ENCODE measurements around the gene GATAD2B.

The GATAD2B gene

DNA sequence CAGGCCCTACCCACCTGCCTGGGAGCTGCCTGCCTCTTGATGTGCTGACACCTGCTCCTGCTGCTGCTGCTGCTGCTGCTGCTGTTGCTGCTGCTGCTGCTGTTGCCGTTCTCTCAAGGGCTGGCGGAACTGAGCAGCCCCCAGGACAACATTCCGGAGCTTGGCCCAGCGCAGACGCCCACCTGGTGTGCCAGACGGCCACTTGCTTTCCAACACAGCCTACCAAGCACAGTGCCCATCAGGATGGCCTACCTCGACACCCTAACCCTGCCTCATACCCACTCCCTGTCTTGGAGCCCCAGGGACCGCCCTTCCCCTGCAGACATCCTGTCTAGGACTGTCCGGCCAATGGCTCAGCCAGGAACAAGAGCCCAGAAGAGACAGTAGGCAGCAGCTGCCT lies 12.0 kb upstream of the GATAD2B start:
- H4K91ac ChIP-seq (ENCODE audit: low read depth, low read length), result no peak overlapping the region
- H3K14ac ChIP-seq (ENCODE audit: low read length), result no peak overlapping the region
- no peak overlapping the region for H2AK5ac ChIP-seq (ENCODE audit: low read length)
- H3K27ac ChIP-seq (ENCODE audit: low read depth, low read length), result no peak overlapping the region
- WGBS (ENCODE audit: extremely low coverage, insufficient coverage, insufficient read length), result no CpG with 5 or more reads among the region's 9 CpGs
- H3K4me1 ChIP-seq (ENCODE audit: control insufficient read depth in 1 of 2, insufficient read depth in 2 of 2, low read length in 2 of 2), result no peaks in the 10 kb centered on the region
- H3K79me2 ChIP-seq (ENCODE audit: control insufficient read depth, insufficient read depth, low read length, poor library complexity), result no peaks in the 10 kb centered on the region
- H4K12ac ChIP-seq (ENCODE audit: low read depth, low read length), result no peak overlapping the region
- no peak for DNase-seq
- peaks cover 73 to 75% of the 10 kb centered on the region in 2 experiments for H3K36me3 ChIP-seq (ENCODE audit: control insufficient read depth in 1 of 2, insufficient read depth in 2 of 2, low read length in 2 of 2)
- H3K9ac ChIP-seq (ENCODE audit: low read length), result no peak overlapping the region
- no peak overlapping the region for H3K4me3 ChIP-seq (ENCODE audit: low read depth, low read length)
- no peak overlapping the region for H3K18ac ChIP-seq (ENCODE audit: low read length)
- H2BK5ac ChIP-seq (ENCODE audit: low read depth, low read length, poor library complexity), result no peak overlapping the region
- H3K4me2 ChIP-seq (ENCODE audit: low read length), result no peak overlapping the region
- H2BK120ac ChIP-seq (ENCODE audit: insufficient read depth, low read length, poor library complexity), result no peak overlapping the region
- H3K23ac ChIP-seq (ENCODE audit: low read length), result no peak overlapping the region
- H3K4ac ChIP-seq (ENCODE audit: low read depth, low read length), result no peak overlapping the region
- no peaks in the 10 kb centered on the region for H3K27me3 ChIP-seq (ENCODE audit: insufficient read depth, low read length)
- no peak overlapping the region for H2AFZ ChIP-seq (ENCODE audit: insufficient read depth, low read length, poor library complexity)
- no peaks in the 10 kb centered on the region for H3K79me1 ChIP-seq (ENCODE audit: low read length)
- H2BK12ac ChIP-seq (ENCODE audit: low read length), result no peak overlapping the region
- H3K9me3 ChIP-seq (ENCODE audit: insufficient read depth, low read depth, low read length), result peaks cover 2% of the 10 kb centered on the region
- H4K8ac ChIP-seq (ENCODE audit: low read depth, low read length), result no peak overlapping the region

DNA sequence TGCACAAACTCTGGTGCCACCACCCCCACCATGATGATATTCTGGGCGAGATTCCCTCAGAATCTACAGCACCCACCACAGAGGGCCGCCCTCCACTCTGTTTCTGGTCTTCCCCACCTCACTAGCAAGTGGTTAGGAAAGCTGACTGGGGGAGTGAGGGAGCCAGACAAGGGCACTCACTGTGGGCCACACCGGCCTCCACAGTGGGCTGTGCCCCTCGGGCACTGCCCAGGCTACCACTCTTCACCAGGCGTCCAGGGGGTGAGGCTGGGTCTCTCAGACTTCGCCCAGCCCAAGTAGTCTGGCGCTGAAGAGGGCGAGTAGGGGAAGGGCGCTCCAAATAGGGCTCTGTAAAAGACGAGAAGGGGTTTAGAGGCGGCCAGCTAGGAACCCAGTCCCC lies 11.2 kb upstream of the GATAD2B start:
- Histone ChIP-seq H2AFZ (ENCODE audit: insufficient read depth, low read length, poor library complexity) (no peak overlapping the region), H3K4me3 (ENCODE audit: low read depth, low read length) (no peak overlapping the region), H3K9me3 (ENCODE audit: insufficient read depth, low read depth, low read length) (peaks cover 2% of the 10 kb centered on the region), H2BK5ac (ENCODE audit: low read depth, low read length, poor library complexity) (no peak overlapping the region), H3K9ac (ENCODE audit: low read length) (no peak overlapping the region), H3K79me1 (ENCODE audit: low read length) (no peaks in the 10 kb centered on the region), H4K91ac (ENCODE audit: low read depth, low read length) (no peak overlapping the region), H4K12ac (ENCODE audit: low read depth, low read length) (no peak overlapping the region), H3K23ac (ENCODE audit: low read length) (no peak overlapping the region), H4K8ac (ENCODE audit: low read depth, low read length) (no peak overlapping the region), H2BK12ac (ENCODE audit: low read length) (no peak overlapping the region), H2BK120ac (ENCODE audit: insufficient read depth, low read length, poor library complexity) (no peak overlapping the region), H3K79me2 (ENCODE audit: control insufficient read depth, insufficient read depth, low read length, poor library complexity) (no peaks in the 10 kb centered on the region), H3K4ac (ENCODE audit: low read depth, low read length) (no peak overlapping the region), H3K4me2 (ENCODE audit: low read length) (no peak overlapping the region), H2AK5ac (ENCODE audit: low read length) (no peak overlapping the region), H3K4me1 (ENCODE audit: control insufficient read depth in 1 of 2, insufficient read depth in 2 of 2, low read length in 2 of 2) (no peaks in the 10 kb centered on the region), H3K14ac (ENCODE audit: low read length) (no peak overlapping the region), H3K27ac (ENCODE audit: low read depth, low read length) (no peak overlapping the region), H3K18ac (ENCODE audit: low read length) (no peak overlapping the region), H3K27me3 (ENCODE audit: insufficient read depth, low read length) (no peaks in the 10 kb centered on the region), H3K36me3 (ENCODE audit: control insufficient read depth in 1 of 2, insufficient read depth in 2 of 2, low read length in 2 of 2) (peaks cover 69 to 71% of the 10 kb centered on the region in 2 experiments)
- WGBS (ENCODE audit: extremely low coverage, insufficient coverage, insufficient read length), result no CpG with 5 or more reads among the region's 11 CpGs
- DNase-seq, result no peak

DNA sequence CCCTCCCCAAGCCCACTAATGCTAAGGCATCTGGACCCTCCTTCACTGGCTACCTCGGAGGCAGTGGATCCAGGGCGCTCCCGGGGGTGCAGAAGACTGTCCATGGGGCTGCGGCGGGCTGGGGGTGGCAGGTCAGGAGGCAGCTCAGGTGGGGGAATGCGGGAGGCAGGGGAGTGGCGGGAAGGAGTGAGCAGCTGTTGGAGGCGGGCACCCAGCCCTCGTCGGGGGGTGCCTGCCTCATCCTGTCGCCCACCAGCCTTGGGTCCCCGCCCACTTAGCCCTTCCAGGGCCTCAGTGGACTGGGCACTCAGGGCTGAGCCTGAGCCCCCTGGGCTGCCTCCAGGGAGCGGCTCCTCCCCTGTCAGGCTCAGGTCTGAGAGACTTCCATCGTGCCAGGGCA lies 10.7 kb upstream of the GATAD2B start:
- no peak overlapping the region for H4K8ac ChIP-seq (ENCODE audit: low read depth, low read length)
- no peak overlapping the region for H3K4ac ChIP-seq (ENCODE audit: low read depth, low read length)
- no peak overlapping the region for H3K18ac ChIP-seq (ENCODE audit: low read length)
- H3K4me1 ChIP-seq (ENCODE audit: control insufficient read depth in 1 of 2, insufficient read depth in 2 of 2, low read length in 2 of 2), result no peaks in the 10 kb centered on the region
- H3K79me2 ChIP-seq (ENCODE audit: control insufficient read depth, insufficient read depth, low read length, poor library complexity), result no peaks in the 10 kb centered on the region
- no peak overlapping the region for H3K9ac ChIP-seq (ENCODE audit: low read length)
- H3K4me3 ChIP-seq (ENCODE audit: low read depth, low read length), result no peak overlapping the region
- H3K27ac ChIP-seq (ENCODE audit: low read depth, low read length), result no peak overlapping the region
- WGBS (ENCODE audit: extremely low coverage, insufficient coverage, insufficient read length), result no CpG with 5 or more reads among the region's 14 CpGs
- no peak overlapping the region for H2AFZ ChIP-seq (ENCODE audit: insufficient read depth, low read length, poor library complexity)
- no peak overlapping the region for H2BK120ac ChIP-seq (ENCODE audit: insufficient read depth, low read length, poor library complexity)
- DNase-seq, result no peak
- no peak overlapping the region for H3K23ac ChIP-seq (ENCODE audit: low read length)
- no peak overlapping the region for H2BK5ac ChIP-seq (ENCODE audit: low read depth, low read length, poor library complexity)
- H2BK12ac ChIP-seq (ENCODE audit: low read length), result no peak overlapping the region
- no peak overlapping the region for H2AK5ac ChIP-seq (ENCODE audit: low read length)
- no peaks in the 10 kb centered on the region for H3K27me3 ChIP-seq (ENCODE audit: insufficient read depth, low read length)
- H3K14ac ChIP-seq (ENCODE audit: low read length), result no peak overlapping the region
- peaks cover 66 to 68% of the 10 kb centered on the region in 2 experiments for H3K36me3 ChIP-seq (ENCODE audit: control insufficient read depth in 1 of 2, insufficient read depth in 2 of 2, low read length in 2 of 2)
- peaks cover 2% of the 10 kb centered on the region for H3K9me3 ChIP-seq (ENCODE audit: insufficient read depth, low read depth, low read length)
- no peaks in the 10 kb centered on the region for H3K79me1 ChIP-seq (ENCODE audit: low read length)
- no peak overlapping the region for H4K91ac ChIP-seq (ENCODE audit: low read depth, low read length)
- no peak overlapping the region for H3K4me2 ChIP-seq (ENCODE audit: low read length)
- no peak overlapping the region for H4K12ac ChIP-seq (ENCODE audit: low read depth, low read length)

DNA sequence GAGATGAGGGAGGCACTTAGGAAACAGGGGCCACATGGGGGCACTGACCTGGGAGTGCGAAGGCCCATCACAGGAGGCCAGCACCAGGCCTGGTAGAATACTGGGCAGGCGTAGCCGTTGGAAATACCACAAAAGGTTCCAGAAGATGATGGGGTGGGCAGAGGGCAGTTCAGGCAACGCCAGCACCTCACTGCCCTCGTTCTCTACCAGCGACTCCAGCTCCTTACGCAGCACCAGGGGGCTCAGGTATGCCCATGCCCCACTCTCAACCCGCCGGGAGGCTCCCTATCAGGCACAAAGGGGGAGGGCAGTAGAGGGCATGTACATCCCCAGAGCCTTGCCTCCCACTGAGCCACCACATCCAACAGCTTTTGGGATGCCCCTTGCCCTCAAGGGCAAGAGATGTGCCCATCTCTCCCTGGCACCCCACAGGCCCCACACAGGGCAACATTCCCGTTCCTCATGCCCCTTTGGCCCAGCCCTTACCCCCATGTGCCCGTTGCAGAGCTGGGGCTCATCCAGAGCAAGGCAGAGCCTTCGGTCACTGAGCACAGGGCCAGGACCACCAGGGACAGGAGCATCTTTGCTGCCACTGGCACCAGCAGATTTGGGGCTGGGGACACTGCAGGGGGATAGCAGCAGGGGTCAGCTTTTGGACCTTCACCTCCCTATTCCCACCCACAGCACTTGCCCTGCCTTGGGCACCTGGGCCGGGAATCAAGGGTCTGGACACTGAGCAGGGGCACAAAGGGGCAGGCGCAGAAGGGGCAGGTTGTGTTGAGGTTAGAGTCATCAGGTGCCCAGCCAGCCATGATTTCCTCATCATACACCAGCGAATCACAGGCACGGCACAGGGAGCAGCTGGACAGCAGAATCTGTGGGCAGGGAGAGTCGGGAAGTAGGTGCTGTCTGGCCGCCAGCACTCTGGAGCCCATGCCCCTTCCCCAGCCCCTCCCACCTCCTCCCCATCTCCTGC lies 9.7 kb upstream of the GATAD2B start:
- H3K9ac ChIP-seq (ENCODE audit: low read length), result no peak overlapping the region
- no peak overlapping the region for H3K23ac ChIP-seq (ENCODE audit: low read length)
- H2AK5ac ChIP-seq (ENCODE audit: low read length), result no peak overlapping the region
- no peaks in the 10 kb centered on the region for H3K27me3 ChIP-seq (ENCODE audit: insufficient read depth, low read length)
- no peak for DNase-seq
- peaks cover 60 to 63% of the 10 kb centered on the region in 2 experiments for H3K36me3 ChIP-seq (ENCODE audit: control insufficient read depth in 1 of 2, insufficient read depth in 2 of 2, low read length in 2 of 2)
- H4K8ac ChIP-seq (ENCODE audit: low read depth, low read length), result no peak overlapping the region
- no peak overlapping the region for H3K4me2 ChIP-seq (ENCODE audit: low read length)
- H2BK12ac ChIP-seq (ENCODE audit: low read length), result no peak overlapping the region
- H2BK5ac ChIP-seq (ENCODE audit: low read depth, low read length, poor library complexity), result no peak overlapping the region
- no CpG with 5 or more reads among the region's 18 CpGs for WGBS (ENCODE audit: extremely low coverage, insufficient coverage, insufficient read length)
- no peaks in the 10 kb centered on the region for H3K79me2 ChIP-seq (ENCODE audit: control insufficient read depth, insufficient read depth, low read length, poor library complexity)
- no peak overlapping the region for H4K91ac ChIP-seq (ENCODE audit: low read depth, low read length)
- no peak overlapping the region for H3K27ac ChIP-seq (ENCODE audit: low read depth, low read length)
- no peaks in the 10 kb centered on the region for H3K79me1 ChIP-seq (ENCODE audit: low read length)
- no peak overlapping the region for H4K12ac ChIP-seq (ENCODE audit: low read depth, low read length)
- no peaks in the 10 kb centered on the region for H3K4me1 ChIP-seq (ENCODE audit: control insufficient read depth in 1 of 2, insufficient read depth in 2 of 2, low read length in 2 of 2)
- H3K4me3 ChIP-seq (ENCODE audit: low read depth, low read length), result no peak overlapping the region
- H3K9me3 ChIP-seq (ENCODE audit: insufficient read depth, low read depth, low read length), result peaks cover 2% of the 10 kb centered on the region
- H2AFZ ChIP-seq (ENCODE audit: insufficient read depth, low read length, poor library complexity), result no peak overlapping the region
- H3K14ac ChIP-seq (ENCODE audit: low read length), result no peak overlapping the region
- H3K4ac ChIP-seq (ENCODE audit: low read depth, low read length), result no peak overlapping the region
- H2BK120ac ChIP-seq (ENCODE audit: insufficient read depth, low read length, poor library complexity), result no peak overlapping the region
- H3K18ac ChIP-seq (ENCODE audit: low read length), result no peak overlapping the region

Measured in trophoblast cell (in vitro differentiated cells and primary cell).